Measurements from ENCODE around the gene COMT. TPM values are rescaled to one million over a fixed set of nuclear protein-coding genes. Genes with fewer than 3 reads are reported as not detected.

COMT gene
- total and polyA plus RNA-seq, 9 donors = 23.1 to 200 (median 161) TPM

GRCh38 chr22:19910180-19910744 lies 31.3 kb upstream of the COMT start:
- Histone ChIP-seq H3K27ac (no peak overlapping the region), H3K4me1 (ENCODE audit: insufficient read depth) (peaks cover 1% of the 10 kb centered on the region), H3K36me3 (no peaks in the 10 kb centered on the region), H3K4me3 (no peak overlapping the region), H3K27me3 (no peaks in the 10 kb centered on the region), H3K9me3 (no peaks in the 10 kb centered on the region)
- intact Hi-C loops (cut with DNase I) = loop anchor here in 3 of 4 donors (2.0 to 5.0 kb wide), 2 partner anchors 178 to 179 kb away; no protein-coding TSS in a partner anchor
- DNase-seq = no peak
- TF ChIP-seq CTCF (IDR thresholded peaks at IDR 0.05) (no peak), POLR2A (IDR thresholded peaks at IDR 0.05) (no peak), EP300 (IDR thresholded peaks at IDR 0.05) (no peak)
- WGBS, 3 donors = 31 to 34% (median 33%) methylated on average over 4 of the region's 4 CpGs

GRCh38 chr22:19911540-19912270 lies 29.9 kb upstream of the COMT start:
- TF ChIP-seq CTCF (IDR thresholded peaks at IDR 0.05) (no peak), EP300 (IDR thresholded peaks at IDR 0.05) (no peak)
- intact Hi-C loops (cut with DNase I) = loop anchor here (2.0 to 5.0 kb wide), 2 partner anchors 179 to 181 kb away; no protein-coding TSS in a partner anchor
- Histone ChIP-seq H3K36me3 (no peaks in the 10 kb centered on the region), H3K27ac (no peak overlapping the region), H3K9me3 (no peaks in the 10 kb centered on the region), H3K4me3 (no peak overlapping the region), H3K27me3 (no peaks in the 10 kb centered on the region), H3K4me1 (ENCODE audit: insufficient read depth) (no peaks in the 10 kb centered on the region)
- DNase-seq = no peak
- 80 to 85% (median 82%) methylated on average over 12 of the region's 12 CpGs for WGBS, 3 donors

- no peaks in the 10 kb centered on the region for H3K36me3 ChIP-seq
Measured at GRCh38 chr22:19912271-19912999, 29.1 kb upstream of the COMT start.

More at GRCh38 chr22:19912271-19912999, 29.1 kb upstream of the COMT start:
- intact Hi-C loops (cut with DNase I) = loop anchor here in 2 of 4 donors (2.0 to 5.0 kb wide), 2 partner anchors 180 to 182 kb away; no protein-coding TSS in a partner anchor
- H3K27ac ChIP-seq = no peak overlapping the region
- no peaks in the 10 kb centered on the region for H3K9me3 ChIP-seq
- no peaks in the 10 kb centered on the region for H3K4me1 ChIP-seq (ENCODE audit: insufficient read depth)
- no peak for DNase-seq
- no peaks in the 10 kb centered on the region for H3K27me3 ChIP-seq
- no peak for TF ChIP-seq EP300 (IDR thresholded peaks at IDR 0.05)
- TF ChIP-seq CTCF (IDR thresholded peaks at IDR 0.05) = no peak
- no peak for TF ChIP-seq POLR2A (IDR thresholded peaks at IDR 0.05)
- 74 to 84% (median 79%) methylated on average over 18 to 20 of the region's 20 CpGs for WGBS, 3 donors
- H3K4me3 ChIP-seq = no peak overlapping the region

All from ovary (tissue), 9 donors.